Measurements from ENCODE around the gene MACF1.

The MACF1 gene

DNA sequence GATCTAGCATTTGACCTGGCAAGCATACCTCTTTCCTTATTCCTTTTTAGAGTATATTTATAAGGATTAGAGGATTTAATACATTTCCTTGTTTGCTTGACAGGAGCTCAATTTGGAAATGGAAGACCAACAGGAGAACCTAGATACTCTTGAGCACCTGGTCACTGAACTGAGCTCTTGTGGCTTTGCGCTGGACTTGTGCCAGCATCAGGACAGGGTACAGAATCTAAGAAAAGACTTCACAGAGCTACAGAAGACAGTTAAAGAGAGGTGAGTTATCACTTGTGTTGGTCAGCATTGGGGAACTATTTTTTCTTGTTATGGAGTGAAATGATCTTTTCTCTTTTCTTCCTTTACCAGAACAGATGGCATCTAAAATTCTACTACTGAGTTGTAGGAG lies 163.6 kb downstream of the MACF1 start:
- DNase-seq: no peak

DNA sequence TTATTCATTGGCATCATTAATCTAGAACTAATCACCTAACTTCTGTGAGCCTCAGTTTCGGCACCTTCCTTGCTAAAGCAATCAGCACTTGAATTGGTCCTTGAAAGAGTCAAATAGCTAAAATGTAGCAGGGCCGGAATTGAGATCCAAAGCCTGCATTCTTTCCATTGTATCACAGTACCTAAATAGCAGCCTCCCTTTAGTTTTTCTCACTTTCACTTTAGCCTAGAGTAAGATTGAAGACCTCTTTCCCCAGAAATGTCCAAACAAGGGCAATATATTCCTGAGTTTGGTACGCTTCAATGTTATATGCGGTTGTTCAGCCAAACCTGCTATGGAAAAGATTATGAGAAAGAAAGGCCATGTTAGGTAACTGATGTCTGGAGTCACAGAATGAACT lies 165.1 kb downstream of the MACF1 start:
- DNase-seq: no peak

DNA sequence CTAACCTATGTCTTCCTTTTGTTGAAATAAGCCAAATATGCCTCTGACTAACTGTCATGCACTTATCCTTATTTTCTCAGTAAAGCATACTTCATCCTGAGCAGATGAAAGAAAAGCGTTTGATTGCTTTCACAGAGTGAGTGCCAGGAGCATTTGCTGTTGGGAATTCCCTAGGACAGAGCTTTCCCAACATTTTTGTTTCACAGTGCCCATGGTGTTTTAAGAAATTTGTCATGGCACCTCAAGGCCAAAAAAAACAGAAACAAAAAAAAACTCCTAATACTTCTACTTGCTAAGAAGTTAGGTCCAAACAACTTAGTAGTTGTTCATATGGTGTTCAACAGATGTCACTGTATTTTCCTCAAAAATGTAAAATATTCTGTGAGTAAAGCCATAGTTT lies 166.1 kb downstream of the MACF1 start:
- no peak for DNase-seq

DNA sequence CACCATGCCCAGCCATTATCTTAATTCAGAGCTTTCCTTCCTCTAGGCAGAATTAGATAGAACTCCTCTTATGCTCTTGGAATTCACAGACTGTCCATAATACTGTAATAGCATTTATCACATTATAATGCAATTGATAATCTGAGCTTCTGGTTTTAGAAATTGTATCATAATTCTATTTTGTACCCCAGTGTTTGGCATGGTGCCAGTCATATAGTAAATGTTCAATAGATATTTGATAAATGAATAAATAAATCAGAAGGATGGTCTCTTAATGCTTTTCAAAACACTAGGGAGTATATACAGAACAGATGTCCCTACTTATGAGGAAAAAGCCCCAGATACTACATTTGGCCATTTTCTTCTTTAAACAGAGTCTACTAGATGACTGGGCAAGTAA lies 167.6 kb downstream of the MACF1 start:
- no peak for DNase-seq

DNA sequence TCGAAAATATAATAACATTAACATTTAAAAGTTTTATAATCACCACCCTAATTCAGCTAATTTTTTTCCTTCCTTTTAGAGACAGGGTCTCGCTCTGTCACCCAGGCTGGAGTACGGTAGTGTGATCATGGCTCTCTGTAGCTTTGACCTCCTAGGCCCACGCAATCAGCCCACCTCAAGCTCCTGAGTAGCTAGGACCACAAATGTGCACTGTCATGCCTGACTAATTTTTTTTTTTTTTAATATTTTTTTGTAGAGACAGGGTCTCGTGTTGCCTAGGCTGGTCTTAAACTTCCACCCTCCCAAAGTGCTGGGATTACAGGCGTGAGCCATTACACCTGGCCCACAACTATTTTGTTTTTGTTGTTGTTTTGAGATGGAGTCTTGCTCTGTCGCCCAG lies 172.2 kb downstream of the MACF1 start:
- DNase-seq: no peak

DNA sequence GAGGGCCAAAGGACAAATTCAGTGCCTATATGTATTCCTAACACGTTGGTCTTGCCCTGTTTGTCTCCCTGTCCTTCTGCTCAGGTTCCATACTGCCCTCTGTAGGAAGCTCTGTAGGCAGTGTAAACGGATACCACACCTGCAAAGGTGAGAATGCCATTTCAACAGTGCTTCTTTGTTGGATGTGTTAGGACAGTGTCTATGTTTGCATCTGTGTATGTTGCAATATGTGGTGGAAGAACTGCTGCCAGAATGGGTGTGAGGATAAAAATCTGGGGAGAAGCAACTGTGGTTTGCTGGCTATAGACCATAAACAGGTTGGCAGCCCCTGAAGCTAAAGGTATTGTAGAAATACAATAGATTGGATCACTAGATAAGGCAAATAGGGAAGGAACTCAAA lies 173.9 kb downstream of the MACF1 start:
- no peak for DNase-seq

DNA sequence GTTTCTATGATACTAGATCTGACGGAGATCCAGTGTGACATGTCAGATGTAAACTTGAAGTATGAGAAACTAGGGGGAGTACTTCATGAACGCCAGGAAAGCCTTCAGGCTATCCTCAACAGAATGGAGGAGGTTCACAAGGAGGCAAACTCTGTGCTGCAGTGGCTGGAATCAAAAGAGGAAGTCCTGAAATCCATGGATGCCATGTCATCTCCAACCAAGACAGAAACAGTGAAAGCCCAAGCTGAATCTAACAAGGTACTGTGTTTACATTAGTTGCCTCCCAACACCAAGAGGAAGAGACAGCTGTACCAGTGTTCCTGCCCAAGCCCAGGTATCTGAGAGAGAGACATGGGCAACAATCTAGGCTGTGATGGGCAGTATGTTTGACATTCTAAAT lies 174.7 kb downstream of the MACF1 start:
- no peak for DNase-seq

DNA sequence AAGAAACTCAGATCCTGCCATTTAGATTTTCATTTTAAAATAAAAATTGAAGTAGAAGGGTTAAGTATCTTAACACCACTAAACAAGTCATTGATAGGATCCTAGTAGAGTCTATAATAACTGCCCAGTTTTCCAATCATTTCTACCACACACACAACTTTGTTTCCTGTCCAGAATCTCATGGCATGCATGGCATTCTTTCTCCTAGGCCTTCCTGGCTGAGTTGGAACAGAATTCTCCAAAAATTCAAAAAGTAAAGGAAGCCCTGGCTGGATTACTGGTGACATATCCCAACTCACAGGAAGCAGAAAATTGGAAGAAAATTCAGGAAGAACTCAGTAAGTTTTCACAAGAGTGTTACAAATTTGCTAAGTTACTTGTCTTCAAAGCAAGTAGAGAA lies 175.5 kb downstream of the MACF1 start:
- DNase-seq: no peak

DNA sequence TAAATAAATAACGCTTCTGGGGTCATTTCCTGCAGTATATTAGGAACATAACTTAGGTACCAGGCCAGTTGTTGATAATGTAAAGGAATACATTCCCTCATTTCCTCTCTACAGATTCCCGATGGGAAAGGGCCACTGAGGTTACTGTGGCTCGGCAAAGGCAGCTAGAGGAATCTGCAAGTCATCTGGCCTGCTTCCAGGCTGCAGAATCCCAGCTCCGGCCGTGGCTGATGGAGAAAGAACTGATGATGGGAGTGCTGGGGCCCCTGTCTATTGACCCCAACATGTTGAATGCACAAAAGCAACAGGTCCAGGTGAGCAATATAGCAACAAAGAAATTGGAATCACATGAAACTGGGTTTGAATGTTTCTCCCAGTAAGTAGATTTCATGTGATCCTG lies 177.3 kb downstream of the MACF1 start:
- no peak for DNase-seq

DNA sequence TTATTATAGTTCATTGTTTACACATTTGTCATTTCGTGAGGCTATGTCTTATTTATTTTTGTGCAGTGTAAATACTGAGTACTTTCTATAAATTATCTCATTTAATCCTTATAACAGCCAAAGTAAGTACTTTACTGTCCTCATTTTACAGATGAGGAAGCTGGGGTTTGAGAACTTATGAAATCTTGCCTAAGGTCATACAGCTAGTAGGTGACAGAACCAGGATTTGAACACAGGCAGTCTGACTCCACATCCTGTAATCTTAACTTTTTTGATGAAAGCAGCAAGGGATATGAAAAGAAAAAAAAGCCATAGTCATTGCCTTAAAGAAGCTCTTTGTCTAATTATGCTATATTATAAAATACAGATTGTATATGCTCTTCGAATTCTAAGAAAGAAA lies 179.8 kb downstream of the MACF1 start:
- DNase-seq: no peak

DNA sequence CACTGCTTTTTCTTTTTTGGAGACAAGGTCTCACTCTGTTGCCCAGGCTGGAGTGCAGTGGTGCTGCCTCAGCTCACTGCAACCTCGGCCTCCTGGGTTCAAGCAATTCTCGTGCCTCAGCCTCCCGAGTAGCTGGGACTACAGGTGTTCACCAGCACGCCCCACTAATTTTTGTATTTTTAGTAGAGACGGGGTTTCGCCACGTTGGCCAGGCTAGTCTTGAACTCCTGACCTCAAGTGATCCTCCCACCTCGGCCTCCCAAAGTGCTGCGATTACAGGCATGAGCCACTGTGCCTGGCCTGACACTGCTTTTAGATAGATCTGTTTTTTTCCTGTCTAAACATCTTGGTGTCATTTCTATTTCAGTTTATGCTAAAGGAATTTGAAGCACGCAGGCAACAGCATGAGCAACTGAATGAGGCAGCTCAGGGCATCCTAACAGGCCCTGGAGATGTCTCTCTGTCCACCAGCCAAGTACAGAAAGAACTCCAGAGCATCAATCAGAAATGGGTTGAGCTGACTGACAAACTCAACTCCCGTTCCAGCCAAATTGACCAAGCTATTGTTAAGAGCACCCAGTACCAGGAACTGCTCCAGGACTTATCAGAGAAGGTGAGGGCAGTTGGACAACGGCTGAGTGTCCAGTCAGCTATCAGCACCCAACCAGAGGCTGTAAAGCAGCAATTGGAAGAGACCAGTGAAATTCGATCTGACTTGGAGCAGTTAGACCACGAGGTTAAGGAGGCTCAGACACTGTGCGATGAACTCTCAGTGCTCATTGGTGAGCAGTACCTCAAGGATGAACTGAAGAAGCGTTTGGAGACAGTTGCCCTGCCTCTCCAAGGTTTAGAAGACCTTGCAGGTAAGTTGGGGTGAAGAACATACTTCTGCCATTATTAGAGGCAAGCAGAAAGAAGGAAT lies 180.8 kb downstream of the MACF1 start:
- DNase-seq: no peak

DNA sequence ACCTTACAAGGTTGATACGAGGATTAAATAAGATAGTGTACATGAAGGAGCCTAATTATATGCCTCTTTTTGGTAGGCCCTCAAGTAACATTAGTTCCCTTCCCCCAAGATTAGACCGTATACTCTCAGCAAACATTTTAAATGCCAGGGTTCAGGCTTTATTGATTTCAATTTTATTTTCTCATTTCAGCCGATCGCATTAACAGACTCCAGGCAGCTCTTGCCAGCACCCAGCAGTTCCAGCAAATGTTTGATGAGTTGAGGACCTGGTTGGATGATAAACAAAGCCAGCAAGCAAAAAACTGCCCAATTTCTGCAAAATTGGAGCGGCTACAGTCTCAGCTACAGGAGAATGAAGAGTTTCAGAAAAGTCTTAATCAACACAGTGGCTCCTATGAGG lies 182.5 kb downstream of the MACF1 start:
- DNase-seq: no peak

DNA sequence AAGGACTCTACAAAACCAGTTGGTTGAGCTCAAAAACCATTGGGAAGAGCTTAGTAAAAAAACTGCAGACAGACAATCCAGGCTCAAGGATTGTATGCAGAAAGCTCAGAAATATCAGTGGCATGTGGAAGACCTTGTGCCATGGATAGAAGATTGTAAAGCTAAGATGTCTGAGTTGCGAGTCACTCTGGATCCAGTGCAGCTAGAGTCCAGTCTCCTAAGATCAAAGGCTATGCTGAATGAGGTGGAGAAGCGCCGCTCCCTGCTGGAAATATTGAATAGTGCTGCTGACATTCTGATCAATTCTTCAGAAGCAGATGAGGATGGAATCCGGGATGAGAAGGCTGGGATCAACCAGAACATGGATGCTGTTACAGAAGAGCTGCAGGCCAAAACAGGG lies 183.0 kb downstream of the MACF1 start:
- DNase-seq: no peak

DNA sequence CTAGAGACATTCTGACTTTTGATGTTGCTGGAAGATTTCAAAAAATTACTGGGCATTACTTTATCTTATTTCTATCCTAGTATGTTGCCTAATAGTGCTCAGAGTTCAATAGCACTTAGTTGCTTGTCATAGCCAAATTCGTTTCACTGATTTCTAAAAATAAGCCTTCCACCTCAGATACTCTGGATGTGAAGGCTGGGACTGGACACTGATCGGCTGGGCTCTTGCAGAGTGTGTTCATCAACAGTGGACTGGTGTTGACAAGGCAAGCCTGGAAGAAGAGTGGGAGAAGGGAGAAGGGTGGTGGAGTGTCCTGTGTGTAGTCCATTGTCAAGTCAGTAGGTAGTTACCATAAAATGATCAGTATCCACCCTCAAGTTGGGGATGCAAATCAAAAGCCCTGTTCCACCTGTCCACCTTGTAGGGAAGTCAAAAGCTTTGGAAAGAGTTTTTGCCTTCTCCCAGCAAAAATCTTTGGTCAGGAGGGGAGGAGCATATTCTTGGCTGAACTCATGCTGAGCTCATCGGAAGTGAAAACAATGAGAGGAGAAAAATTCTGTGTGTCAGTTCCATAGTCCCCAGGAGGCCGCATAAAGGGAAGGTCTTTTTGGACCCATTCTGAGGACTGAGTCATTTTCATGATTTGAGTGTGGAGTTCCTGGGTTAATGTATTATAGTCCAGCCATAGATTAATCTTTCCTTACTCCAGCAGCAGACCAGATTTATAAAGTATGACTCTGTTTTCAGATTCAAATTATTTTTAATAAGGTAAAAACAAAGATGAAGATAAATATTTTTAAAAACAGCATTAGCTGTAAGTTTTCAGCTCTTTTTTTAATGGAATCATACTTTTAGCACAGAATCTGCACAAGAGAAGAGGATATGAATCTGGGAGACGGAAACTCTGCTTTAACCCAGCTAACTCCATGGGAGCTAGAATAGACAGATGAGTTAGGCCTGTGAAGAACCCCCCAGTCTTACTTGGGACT lies 187.5 kb downstream of the MACF1 start:
- DNase-seq: no peak

DNA sequence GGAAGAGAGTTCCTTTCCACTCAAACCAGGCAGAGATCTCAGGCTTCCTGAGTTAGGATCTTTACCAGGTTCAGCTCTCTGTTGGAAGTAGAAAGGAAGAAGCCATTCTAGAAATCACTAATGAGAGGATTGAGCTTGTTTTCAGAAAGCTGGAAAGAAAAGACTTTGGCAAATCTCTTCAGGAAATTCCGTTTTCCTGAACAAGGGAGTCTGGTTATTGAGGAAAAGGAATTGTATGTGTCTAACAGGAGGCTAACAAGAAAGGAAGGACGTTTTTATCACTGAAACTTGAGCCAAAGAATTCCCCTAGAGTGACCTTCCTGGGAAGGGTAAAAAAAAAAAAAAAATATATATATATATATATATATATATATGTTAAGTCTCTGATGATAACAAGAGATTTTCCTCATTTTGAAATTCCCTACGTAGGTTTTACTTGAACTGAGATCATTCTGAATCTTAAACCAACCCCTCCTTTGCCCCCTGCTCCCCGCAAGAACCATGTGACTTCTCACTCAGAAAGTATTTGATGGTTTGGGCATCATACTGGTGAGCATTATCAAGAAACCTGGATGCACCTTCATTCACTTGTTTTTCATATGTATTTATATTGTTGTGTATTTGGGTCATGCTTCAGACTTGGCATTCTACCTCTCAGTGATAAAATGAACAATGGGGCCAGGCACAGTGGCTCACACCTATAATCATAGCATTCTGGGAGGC lies 188.5 kb downstream of the MACF1 start:
- no peak for DNase-seq

DNA sequence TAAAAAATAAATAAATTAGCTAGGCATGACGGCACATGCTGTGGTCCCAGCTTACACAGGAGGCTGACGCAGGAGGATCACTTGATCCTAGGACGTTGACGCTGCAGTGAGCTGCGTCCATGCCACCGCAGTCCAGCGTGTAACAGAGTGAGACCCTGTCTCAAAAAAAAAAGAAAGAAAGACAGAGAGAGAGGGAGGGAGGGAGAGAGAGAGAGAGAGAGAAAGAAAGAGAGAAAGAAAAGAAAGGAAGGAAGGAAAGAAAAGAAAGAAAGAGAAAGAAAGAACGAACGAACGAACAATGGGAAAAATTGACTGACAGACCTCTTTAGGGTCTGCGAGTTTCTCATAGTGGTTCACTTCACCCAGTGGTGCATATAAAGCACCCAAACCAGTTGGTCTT lies 189.2 kb downstream of the MACF1 start:
- no peak for DNase-seq

DNA sequence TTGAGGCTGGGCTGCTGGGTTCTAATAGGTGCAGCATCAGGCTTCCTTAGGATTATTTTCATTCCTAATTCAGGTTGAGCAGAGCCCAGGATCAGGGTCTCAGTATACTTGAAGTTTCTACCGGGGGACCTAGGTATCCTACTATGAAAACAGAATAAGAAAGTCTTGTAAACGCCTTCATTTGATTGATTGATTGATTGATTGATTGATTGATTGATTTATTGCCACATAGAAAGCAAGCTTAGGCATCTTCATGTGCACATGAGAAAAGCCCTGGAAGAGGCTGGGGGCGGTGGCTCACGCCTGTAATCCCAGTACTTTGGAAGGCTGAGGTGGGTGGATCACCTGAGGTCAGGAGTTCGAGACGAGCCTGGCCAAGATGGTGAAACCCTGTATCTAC lies 189.6 kb downstream of the MACF1 start:
- no peak for DNase-seq

DNA sequence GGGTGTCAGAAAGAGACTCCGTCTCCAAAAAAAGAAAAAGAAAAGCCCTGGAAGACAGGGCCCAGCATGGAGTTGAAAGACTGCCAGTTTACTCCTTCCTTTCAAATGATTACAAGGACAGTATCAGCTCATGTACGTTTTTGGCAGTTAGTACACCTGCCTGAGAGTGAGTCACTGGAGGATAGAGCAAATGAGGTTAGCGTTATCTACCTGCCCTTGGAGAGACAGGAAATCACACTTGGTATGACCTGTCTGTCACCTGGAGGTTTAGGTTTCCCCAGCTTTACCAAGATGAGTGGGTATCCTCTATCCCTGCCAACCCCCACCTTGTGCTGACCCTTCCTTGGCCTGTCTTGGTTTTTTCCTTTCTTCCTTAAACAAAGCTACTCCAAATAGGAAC lies 190.1 kb downstream of the MACF1 start:
- DNase-seq: no peak

DNA sequence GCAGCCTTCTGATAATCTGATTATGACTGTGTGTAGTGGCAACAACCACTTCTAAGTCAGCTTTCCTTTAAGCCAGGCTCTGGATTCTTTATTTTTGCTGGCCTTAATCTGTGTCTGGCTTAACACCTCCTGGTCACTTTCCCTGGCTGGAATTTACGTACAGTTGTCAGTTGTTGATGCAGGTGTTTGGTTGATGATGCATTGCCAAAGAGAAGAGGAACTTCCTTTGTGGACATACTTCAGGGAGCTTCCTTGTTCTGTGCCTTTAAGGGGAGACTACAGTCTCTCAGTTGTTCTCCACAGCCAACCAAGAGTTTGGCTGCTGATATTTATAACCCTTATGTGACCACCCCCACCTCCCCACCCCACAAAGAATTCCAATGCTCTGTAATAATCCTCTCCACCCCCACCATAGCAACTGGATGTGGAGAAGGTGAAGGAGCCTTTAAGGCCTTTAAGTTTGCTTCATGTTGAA lies 190.9 kb downstream of the MACF1 start:
- no peak for DNase-seq

DNA sequence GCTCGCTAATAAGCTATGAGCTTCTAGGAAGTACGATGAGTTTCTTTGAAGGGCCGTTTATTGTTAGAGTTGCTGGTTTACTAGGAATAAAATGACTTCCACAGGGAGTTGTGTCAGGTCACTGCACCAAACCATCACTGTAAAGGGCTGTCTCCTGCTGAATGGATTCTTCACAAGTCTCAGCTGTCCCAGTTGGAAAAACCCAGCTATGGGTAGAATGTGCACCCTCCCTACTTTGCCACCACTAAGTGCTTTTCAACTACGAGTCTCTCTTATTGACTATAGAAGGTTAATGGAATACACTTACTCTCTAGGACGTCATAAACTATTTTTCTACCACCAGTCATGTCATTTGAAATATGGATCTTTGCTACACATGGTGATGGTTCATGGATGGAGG lies 192.2 kb downstream of the MACF1 start:
- DNase-seq: no peak

DNA sequence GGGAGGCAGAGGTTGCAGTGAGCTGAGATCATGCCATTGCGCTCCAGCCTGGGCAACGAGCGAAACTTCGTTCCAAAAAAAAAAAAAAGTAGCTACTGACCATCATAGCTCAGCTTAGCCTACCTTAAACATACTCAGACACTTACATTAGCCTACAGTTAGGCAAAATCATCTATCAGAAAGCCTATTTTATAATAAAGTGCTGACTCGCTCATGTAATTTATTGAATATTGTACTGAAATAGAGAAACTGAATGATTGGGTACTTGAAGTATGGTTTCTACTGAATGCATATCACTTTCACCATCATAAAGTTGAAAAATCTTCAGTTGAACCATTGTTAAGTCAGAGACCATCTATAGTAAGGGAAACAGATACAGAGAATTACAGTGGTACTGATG lies 193.0 kb downstream of the MACF1 start:
- no peak for DNase-seq

DNA sequence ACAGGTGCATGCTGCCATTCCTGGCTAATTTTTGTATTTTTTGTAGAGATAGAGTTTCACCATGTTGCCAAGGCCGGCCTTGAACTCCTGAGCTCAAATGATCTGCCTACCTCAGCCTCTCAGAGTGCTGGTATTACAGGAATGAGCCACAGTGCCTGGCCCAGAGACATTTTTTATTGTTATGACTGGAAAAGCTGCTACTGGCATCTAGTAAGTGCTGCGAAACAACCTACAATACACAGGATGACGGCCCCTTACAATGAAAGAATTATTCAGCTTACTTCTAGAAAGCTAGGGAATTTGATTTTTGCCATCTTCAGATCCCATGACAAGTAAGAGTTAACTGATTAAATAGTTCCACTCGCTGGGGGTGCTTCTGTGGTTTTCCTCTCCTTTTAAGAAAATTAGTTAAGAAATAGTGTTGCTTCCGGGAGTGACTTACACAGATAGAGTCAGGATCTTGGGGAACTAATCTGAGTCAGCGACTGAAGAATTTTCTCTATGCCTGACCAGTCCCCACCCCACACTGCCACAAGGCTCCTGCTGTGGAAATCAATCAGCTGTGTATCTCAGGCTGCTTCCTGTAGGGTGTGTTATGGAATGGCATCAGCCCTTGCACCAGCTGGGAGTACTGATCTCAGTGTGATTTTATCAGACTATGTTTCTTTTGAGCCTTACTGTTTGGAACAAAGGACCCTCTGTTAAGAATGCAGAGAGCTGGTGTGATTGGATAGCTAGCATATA lies 194.0 kb downstream of the MACF1 start:
- no peak for DNase-seq
